ENCODE results near the gene CBX5.

DNA sequence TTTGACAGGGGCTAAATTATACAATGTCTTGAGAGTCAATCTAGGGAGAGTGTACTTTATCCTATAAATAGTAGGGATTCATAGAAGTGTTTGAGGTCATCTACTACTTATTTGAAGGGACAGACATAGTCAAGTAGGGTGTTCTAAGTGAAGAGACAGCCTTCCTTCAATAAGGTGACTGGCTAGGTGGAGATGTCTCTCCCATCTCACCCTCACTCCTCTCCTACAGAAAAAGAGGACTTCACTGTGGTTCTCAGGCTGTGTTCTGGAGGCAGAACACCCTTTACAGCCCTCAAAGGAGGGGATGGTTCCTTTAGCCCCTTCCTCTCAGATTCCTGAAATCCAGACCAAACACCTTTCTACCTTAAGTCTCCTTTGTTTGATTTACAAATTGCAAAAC, 23.7 kb upstream of the CBX5 start:
- TF ChIP-seq, protein P1, sequence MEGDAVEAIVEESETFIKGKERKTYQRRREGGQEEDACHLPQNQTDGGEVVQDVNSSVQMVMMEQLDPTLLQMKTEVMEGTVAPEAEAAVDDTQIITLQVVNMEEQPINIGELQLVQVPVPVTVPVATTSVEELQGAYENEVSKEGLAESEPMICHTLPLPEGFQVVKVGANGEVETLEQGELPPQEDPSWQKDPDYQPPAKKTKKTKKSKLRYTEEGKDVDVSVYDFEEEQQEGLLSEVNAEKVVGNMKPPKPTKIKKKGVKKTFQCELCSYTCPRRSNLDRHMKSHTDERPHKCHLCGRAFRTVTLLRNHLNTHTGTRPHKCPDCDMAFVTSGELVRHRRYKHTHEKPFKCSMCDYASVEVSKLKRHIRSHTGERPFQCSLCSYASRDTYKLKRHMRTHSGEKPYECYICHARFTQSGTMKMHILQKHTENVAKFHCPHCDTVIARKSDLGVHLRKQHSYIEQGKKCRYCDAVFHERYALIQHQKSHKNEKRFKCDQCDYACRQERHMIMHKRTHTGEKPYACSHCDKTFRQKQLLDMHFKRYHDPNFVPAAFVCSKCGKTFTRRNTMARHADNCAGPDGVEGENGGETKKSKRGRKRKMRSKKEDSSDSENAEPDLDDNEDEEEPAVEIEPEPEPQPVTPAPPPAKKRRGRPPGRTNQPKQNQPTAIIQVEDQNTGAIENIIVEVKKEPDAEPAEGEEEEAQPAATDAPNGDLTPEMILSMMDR (conservative IDR thresholded peaks at IDR 0.05; ENCODE audit: low read length) = no peak
- no peak for TF ChIP-seq EZH2phosphoT487 (IDR thresholded peaks at IDR 0.05; ENCODE audit: borderline replicate concordance, low read depth, low read length)
